Body of pancreas (tissue), 4 donors: ENCODE data around the gene NHLRC2.

Experiments
- POLR2A ChIP-seq, 3 donors: fragments of 450-650 bp; IDR thresholded peaks; one replicate each; pipeline ENCODE4 v1.6.1; 2016; ENCODE audit warnings: antibody characterized with exemption in 3 of 3, mild to moderate bottlenecking in 2 of 3
- TF ChIP-seq, protein P1 (sequence below), 7 experiments: fragments of 450-650 bp in 4 of 7; fragments of 200-600 bp in 3 of 7; sonication (generic) in 3 of 7; IDR thresholded peaks; one replicate each; pipeline ENCODE4 v1.5.1; 2016 to 2019; ENCODE audit warnings: antibody characterized with exemption in 7 of 7

DNA sequence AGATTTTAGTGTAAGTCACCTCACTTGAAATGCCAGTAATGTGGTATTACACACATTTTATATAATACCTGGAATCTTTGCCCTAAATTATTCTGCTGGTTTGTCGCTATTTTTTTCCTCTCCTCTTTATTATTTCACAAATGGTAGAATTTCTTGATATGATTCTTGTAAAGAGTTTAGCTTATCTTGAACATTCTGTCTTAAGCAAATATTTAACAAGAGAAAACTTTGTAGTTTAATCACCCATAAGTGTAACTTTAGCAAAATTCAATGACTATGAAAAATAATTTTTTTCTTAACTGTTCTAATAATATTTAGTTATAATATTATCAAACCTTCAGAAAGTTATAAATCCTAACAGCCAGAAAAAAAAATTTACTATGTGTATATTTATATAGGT, 56.7 kb downstream of the NHLRC2 start:
- TF ChIP-seq, protein P1, sequence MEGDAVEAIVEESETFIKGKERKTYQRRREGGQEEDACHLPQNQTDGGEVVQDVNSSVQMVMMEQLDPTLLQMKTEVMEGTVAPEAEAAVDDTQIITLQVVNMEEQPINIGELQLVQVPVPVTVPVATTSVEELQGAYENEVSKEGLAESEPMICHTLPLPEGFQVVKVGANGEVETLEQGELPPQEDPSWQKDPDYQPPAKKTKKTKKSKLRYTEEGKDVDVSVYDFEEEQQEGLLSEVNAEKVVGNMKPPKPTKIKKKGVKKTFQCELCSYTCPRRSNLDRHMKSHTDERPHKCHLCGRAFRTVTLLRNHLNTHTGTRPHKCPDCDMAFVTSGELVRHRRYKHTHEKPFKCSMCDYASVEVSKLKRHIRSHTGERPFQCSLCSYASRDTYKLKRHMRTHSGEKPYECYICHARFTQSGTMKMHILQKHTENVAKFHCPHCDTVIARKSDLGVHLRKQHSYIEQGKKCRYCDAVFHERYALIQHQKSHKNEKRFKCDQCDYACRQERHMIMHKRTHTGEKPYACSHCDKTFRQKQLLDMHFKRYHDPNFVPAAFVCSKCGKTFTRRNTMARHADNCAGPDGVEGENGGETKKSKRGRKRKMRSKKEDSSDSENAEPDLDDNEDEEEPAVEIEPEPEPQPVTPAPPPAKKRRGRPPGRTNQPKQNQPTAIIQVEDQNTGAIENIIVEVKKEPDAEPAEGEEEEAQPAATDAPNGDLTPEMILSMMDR (IDR thresholded peaks at IDR 0.05) = no peak
- TF ChIP-seq POLR2A (IDR thresholded peaks at IDR 0.05) = no peak
